ENCODE data around the gene NADK2.
"Not testable (repeated sequence)": the region's sequence is repeated elsewhere in the genome, so short reads cannot be mapped to it uniquely, and the experiment has no call there.

NADK2 gene

GRCh38 chr5:36241631-36242533 lies at the start of gene NADK2:
Gene NADK2 (minus strand): TSS chr5:36241925. CDS start chr5:36241798, 127 bp downstream.
- peak; percentile 98 for DNase-seq (ENCODE audit: low spot score)

- no peak for DNase-seq (ENCODE audit: low spot score)
Measured at GRCh38 chr5:36285837-36286615, 44.3 kb upstream of the NADK2 start.

GRCh38 chr5:36283775-36284174 lies 42.0 kb upstream of the NADK2 start:
- not testable (repeated sequence) for DNase-seq (ENCODE audit: low spot score)

GRCh38 chr5:36281626-36282025 lies 39.9 kb upstream of the NADK2 start:
- DNase-seq (ENCODE audit: low spot score): no peak

- no peak for DNase-seq (ENCODE audit: low spot score)
Measured at GRCh38 chr5:36279054-36279698, 37.5 kb upstream of the NADK2 start.

GRCh38 chr5:36277521-36278176 lies 35.9 kb upstream of the NADK2 start:
- no peak for DNase-seq (ENCODE audit: low spot score)

- DNase-seq (ENCODE audit: low spot score): no peak
Measured at GRCh38 chr5:36276864-36277263, 35.1 kb upstream of the NADK2 start.

- no peak for DNase-seq (ENCODE audit: low spot score)
Measured at GRCh38 chr5:36273809-36274526, 32.2 kb upstream of the NADK2 start.

- no peak for DNase-seq (ENCODE audit: low spot score)
Measured at GRCh38 chr5:36272136-36272690, 30.5 kb upstream of the NADK2 start.

- no peak for DNase-seq (ENCODE audit: low spot score)
Measured at GRCh38 chr5:36270876-36271575, 29.3 kb upstream of the NADK2 start.

- DNase-seq (ENCODE audit: low spot score): no peak
Measured at GRCh38 chr5:36270175-36270574, 28.4 kb upstream of the NADK2 start.

GRCh38 chr5:36269478-36269877 lies 27.8 kb upstream of the NADK2 start:
- DNase-seq (ENCODE audit: low spot score): no peak

- no peak for DNase-seq (ENCODE audit: low spot score)
Measured at GRCh38 chr5:36267905-36268304, 26.2 kb upstream of the NADK2 start.

- no peak for DNase-seq (ENCODE audit: low spot score)
Measured at GRCh38 chr5:36264202-36264760, 22.6 kb upstream of the NADK2 start.

GRCh38 chr5:36261186-36261585 lies 19.5 kb upstream of the NADK2 start:
- no peak for DNase-seq (ENCODE audit: low spot score)

- no peak for DNase-seq (ENCODE audit: low spot score)
Measured at GRCh38 chr5:36253575-36253974, 11.8 kb upstream of the NADK2 start.

- no peak for DNase-seq (ENCODE audit: low spot score)
Measured at GRCh38 chr5:36252722-36253365, 11.1 kb upstream of the NADK2 start.

- no peak for DNase-seq (ENCODE audit: low spot score)
Measured at GRCh38 chr5:36251218-36251617, 9.5 kb upstream of the NADK2 start.

- no peak for DNase-seq (ENCODE audit: low spot score)
Measured at GRCh38 chr5:36250427-36250826, 8.7 kb upstream of the NADK2 start.
